ENCODE measurements around the gene CLCN4.

Gene CLCN4

GRCh38 chrX:10120331-10120730, 36.4 kb upstream of the CLCN4 start:
- DNase-seq (ENCODE audit: low spot score in 2 of 2) (no peak), ATAC-seq (ENCODE audit: low read depth) (no peak)
- peaks cover 38% of the 10 kb centered on the region for H3K4me1 Mint-ChIP-seq
- H3K27me3 Mint-ChIP-seq = no peaks in the 10 kb centered on the region
- no peak overlapping the region for H3K27ac Mint-ChIP-seq
- no peak overlapping the region for H3K4me3 Mint-ChIP-seq
- H3K36me3 Mint-ChIP-seq = peaks cover 22% of the 10 kb centered on the region
- H3K9me3 Mint-ChIP-seq = peaks cover 1% of the 10 kb centered on the region

DNA sequence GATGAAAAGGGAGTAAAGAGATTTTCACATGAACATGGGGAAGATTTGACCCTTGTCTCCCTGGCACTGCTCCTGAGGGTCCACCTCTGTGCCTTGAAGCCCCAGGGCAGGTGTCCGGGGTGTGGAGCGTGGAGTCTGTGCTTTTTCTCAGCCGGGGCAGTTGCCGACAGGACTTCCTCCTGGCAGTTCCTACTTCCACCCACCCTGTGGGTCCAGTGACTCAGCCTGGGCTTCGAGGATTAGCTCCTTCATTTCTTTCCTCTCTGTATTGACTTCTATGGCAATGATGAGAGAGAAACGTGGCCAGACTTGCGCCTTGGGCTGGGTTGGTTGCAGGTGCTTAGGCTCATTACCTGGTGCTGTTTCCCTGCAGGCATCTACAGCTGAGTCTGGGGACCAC, 35.9 kb upstream of the CLCN4 start:
- Mint-ChIP-seq H3K4me1 (peaks cover 38% of the 10 kb centered on the region), H3K27ac (no peak overlapping the region), H3K4me3 (peak overlapping the region; percentile 68), H3K9me3 (peaks cover 1% of the 10 kb centered on the region), H3K36me3 (peaks cover 21% of the 10 kb centered on the region), H3K27me3 (no peaks in the 10 kb centered on the region)
- ATAC-seq (ENCODE audit: low read depth) (no peak), DNase-seq (ENCODE audit: low spot score in 2 of 2) (no peak)

- peaks cover 20% of the 10 kb centered on the region for H3K36me3 Mint-ChIP-seq
- peak overlapping the region; percentile 68 for H3K4me3 Mint-ChIP-seq
- DNase-seq (ENCODE audit: low spot score in 2 of 2) = peak in 1 of 2 donors; percentile 48
- no peak overlapping the region for H3K27ac Mint-ChIP-seq
- no peaks in the 10 kb centered on the region for H3K27me3 Mint-ChIP-seq
- peaks cover 1% of the 10 kb centered on the region for H3K9me3 Mint-ChIP-seq
- peak; percentile 90 for ATAC-seq (ENCODE audit: low read depth)
- peaks cover 34% of the 10 kb centered on the region for H3K4me1 Mint-ChIP-seq
These were observed 35.0 kb upstream of the CLCN4 start for GRCh38 chrX:10121787-10122186.

DNA sequence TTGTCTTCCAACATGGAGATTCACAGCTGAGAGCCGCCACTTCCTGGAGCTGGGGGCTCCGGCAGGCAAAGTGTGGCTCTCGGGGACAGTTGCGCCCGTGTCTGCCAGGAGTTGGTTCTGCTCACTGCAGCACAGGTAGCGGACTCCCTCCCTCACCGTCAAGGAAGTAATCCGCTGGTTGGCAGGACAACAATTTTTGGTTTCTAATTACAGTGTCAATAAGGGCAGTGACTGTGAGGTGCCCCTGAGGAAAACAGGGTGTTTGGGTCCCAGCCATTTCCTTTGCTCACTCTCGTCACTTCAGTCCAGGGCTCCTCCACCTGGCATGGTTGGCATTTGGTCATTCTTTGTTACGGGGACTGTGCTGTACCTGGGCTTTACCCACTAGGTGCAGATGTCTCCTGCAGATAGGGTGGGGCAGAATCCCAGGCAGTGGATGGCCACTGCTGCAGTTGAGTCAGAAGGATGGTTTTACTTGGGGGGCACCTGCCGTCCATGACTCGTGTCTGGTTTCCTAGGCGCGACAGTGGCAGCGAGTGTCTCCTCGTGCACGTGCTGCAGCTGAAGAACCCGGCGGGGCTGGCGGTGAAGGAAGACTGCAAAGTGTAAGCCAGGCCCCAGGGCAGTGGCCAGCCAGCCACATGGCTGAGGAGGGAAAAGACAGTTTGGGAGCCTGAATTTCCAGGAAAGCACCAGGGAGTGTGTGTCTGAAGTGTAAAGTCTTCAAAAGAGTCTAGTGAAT, 32.1 kb upstream of the CLCN4 start:
- H3K4me3 Mint-ChIP-seq = no peak overlapping the region
- no peaks in the 10 kb centered on the region for H3K27me3 Mint-ChIP-seq
- H3K27ac Mint-ChIP-seq = no peak overlapping the region
- ATAC-seq (ENCODE audit: low read depth) (no peak), DNase-seq (ENCODE audit: low spot score in 2 of 2) (no peak)
- no peaks in the 10 kb centered on the region for H3K9me3 Mint-ChIP-seq
- peaks cover 20% of the 10 kb centered on the region for H3K4me1 Mint-ChIP-seq
- H3K36me3 Mint-ChIP-seq = peaks cover 18% of the 10 kb centered on the region

GRCh38 chrX:10125248-10125615, 31.5 kb upstream of the CLCN4 start:
- no peak for ATAC-seq (ENCODE audit: low read depth)
- H3K36me3 Mint-ChIP-seq = peaks cover 18% of the 10 kb centered on the region
- no peaks in the 10 kb centered on the region for H3K27me3 Mint-ChIP-seq
- no peak overlapping the region for H3K4me3 Mint-ChIP-seq
- no peak overlapping the region for H3K27ac Mint-ChIP-seq
- no peaks in the 10 kb centered on the region for H3K9me3 Mint-ChIP-seq
- H3K4me1 Mint-ChIP-seq = peaks cover 20% of the 10 kb centered on the region
- no peak for DNase-seq (ENCODE audit: low spot score in 2 of 2)

- Mint-ChIP-seq H3K9me3 (no peaks in the 10 kb centered on the region), H3K4me3 (no peak overlapping the region), H3K27me3 (no peaks in the 10 kb centered on the region), H3K27ac (no peak overlapping the region), H3K4me1 (peaks cover 13% of the 10 kb centered on the region), H3K36me3 (peaks cover 14% of the 10 kb centered on the region)
- DNase-seq (ENCODE audit: low spot score in 2 of 2) (no peak), ATAC-seq (ENCODE audit: low read depth) (no peak)
These were observed 30.7 kb upstream of the CLCN4 start for GRCh38 chrX:10126044-10126443.

- H3K9me3 Mint-ChIP-seq = no peaks in the 10 kb centered on the region
- H3K4me3 Mint-ChIP-seq = no peak overlapping the region
- no peaks in the 10 kb centered on the region for H3K27me3 Mint-ChIP-seq
- DNase-seq (ENCODE audit: low spot score in 2 of 2) (no peak), ATAC-seq (ENCODE audit: low read depth) (no peak)
- peaks cover 16% of the 10 kb centered on the region for H3K36me3 Mint-ChIP-seq
- peaks cover 5% of the 10 kb centered on the region for H3K4me1 Mint-ChIP-seq
- no peak overlapping the region for H3K27ac Mint-ChIP-seq
These were observed 29.9 kb upstream of the CLCN4 start for GRCh38 chrX:10126834-10127233.

DNA sequence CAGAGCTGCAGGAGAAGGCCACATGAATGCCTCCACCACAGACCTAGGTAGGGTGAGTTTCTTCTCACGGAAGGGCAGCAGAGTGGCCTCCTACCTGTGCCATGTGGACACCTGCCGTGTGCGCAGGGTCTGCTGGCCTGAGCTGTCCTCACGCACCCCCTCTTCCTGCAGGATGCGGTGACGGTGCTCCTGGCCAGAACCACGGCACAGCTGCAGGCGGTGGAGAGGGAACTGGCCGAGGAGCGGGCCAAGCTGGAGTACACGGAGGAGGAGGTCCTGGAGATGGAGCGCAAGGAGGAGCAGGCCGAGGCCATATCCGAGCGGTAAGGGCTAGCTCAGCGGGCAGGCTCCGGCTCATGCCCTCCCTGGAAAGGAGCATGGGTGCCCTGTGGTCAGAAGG, 28.4 kb upstream of the CLCN4 start:
- H3K36me3 Mint-ChIP-seq = peaks cover 20% of the 10 kb centered on the region
- no peaks in the 10 kb centered on the region for H3K9me3 Mint-ChIP-seq
- no peak overlapping the region for H3K4me3 Mint-ChIP-seq
- no peaks in the 10 kb centered on the region for H3K27me3 Mint-ChIP-seq
- H3K4me1 Mint-ChIP-seq = no peaks in the 10 kb centered on the region
- DNase-seq (ENCODE audit: low spot score in 2 of 2) = no peak
- ATAC-seq (ENCODE audit: low read depth) = no peak
- H3K27ac Mint-ChIP-seq = no peak overlapping the region

GRCh38 chrX:10129229-10129628, 27.5 kb upstream of the CLCN4 start:
- no peak for ATAC-seq (ENCODE audit: low read depth)
- H3K4me1 Mint-ChIP-seq = no peaks in the 10 kb centered on the region
- DNase-seq (ENCODE audit: low spot score in 2 of 2) = no peak
- peaks cover 24% of the 10 kb centered on the region for H3K36me3 Mint-ChIP-seq
- no peak overlapping the region for H3K27ac Mint-ChIP-seq
- H3K9me3 Mint-ChIP-seq = no peaks in the 10 kb centered on the region
- H3K4me3 Mint-ChIP-seq = no peak overlapping the region
- no peaks in the 10 kb centered on the region for H3K27me3 Mint-ChIP-seq

DNA sequence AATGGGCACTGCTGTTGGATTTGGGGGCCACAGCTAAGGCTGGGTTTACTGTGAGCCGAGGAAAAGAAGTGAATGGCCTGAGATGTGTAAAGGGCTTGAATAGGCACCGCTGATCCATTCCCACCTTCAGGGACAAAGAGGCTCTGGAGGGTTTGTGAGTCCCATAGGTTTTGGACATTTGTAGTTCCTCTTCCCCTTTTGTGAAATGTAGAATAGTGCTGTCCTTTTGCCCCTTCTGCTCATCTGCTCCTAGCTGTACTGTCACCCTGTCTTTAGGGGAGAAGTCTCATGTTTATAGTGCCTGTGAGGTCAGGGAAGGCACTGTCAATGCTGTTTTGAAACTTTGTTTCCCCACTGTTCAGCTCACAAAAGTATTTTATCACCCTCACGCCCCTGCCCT, 26.4 kb upstream of the CLCN4 start:
- DNase-seq (ENCODE audit: low spot score in 2 of 2) (no peak), ATAC-seq (ENCODE audit: low read depth) (no peak)
- H3K27ac Mint-ChIP-seq = no peak overlapping the region
- no peaks in the 10 kb centered on the region for H3K9me3 Mint-ChIP-seq
- no peaks in the 10 kb centered on the region for H3K27me3 Mint-ChIP-seq
- no peak overlapping the region for H3K4me3 Mint-ChIP-seq
- H3K4me1 Mint-ChIP-seq = no peaks in the 10 kb centered on the region
- peaks cover 18% of the 10 kb centered on the region for H3K36me3 Mint-ChIP-seq

GRCh38 chrX:10133980-10134676, 22.6 kb upstream of the CLCN4 start:
- H3K36me3 Mint-ChIP-seq = peaks cover 10% of the 10 kb centered on the region
- no peak overlapping the region for H3K4me3 Mint-ChIP-seq
- DNase-seq (ENCODE audit: low spot score in 2 of 2) (no peak), ATAC-seq (ENCODE audit: low read depth) (no peak)
- no peak overlapping the region for H3K27ac Mint-ChIP-seq
- H3K27me3 Mint-ChIP-seq = no peaks in the 10 kb centered on the region
- H3K9me3 Mint-ChIP-seq = no peaks in the 10 kb centered on the region
- no peaks in the 10 kb centered on the region for H3K4me1 Mint-ChIP-seq

- DNase-seq (ENCODE audit: low spot score in 2 of 2) (no peak), ATAC-seq (ENCODE audit: low read depth) (no peak)
- H3K9me3 Mint-ChIP-seq = no peaks in the 10 kb centered on the region
- H3K4me3 Mint-ChIP-seq = no peak overlapping the region
- H3K27me3 Mint-ChIP-seq = no peaks in the 10 kb centered on the region
- no peak overlapping the region for H3K27ac Mint-ChIP-seq
- peaks cover 13% of the 10 kb centered on the region for H3K36me3 Mint-ChIP-seq
- no peaks in the 10 kb centered on the region for H3K4me1 Mint-ChIP-seq
These were observed 21.9 kb upstream of the CLCN4 start for GRCh38 chrX:10134921-10135320.

DNA sequence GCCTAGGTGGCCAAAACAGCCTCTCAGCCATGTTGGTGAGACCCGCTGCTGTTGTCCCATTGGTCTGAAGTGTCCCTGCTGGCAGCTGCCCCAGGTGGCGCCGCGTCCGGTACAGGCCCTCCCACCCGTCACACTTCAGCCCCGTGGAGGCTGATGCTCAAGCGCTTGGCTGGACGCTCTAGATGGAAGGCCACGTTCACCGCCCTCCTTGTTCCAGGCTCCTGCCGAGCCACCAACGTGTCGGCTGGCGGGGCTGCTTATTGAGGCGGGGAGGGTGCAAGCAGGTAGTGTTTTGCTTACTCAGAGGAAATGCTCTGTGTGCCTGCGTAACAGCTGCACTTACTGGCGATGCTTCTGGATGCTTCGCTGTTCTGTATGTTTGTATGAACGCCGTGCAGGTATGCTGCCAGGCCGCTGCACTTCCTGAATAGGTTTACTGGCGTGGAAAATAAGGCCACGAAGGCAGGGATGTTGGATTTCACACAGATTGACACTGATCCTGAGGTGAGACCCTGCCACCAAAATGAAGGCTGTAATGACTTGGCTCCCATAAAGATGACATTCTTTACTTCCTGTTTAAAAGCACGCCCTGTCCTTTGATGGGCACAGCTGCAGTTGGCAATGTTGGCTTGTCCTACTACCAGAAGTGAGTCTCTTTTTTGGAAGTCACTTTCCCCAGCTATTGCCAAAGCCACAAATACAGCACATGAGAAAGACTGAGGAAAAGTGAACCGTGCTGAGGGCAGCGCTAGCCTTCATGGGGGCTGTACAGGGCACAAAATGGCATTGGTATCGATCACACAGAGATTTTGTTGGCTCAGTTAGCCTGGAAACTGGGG, 21.0 kb upstream of the CLCN4 start:
- no peak for DNase-seq (ENCODE audit: low spot score in 2 of 2)
- Mint-ChIP-seq H3K27ac (no peak overlapping the region), H3K27me3 (no peaks in the 10 kb centered on the region), H3K4me3 (no peak overlapping the region), H3K36me3 (peaks cover 14% of the 10 kb centered on the region), H3K9me3 (no peaks in the 10 kb centered on the region), H3K4me1 (no peaks in the 10 kb centered on the region)
- ATAC-seq (ENCODE audit: low read depth) = no peak

- Mint-ChIP-seq H3K36me3 (peaks cover 13% of the 10 kb centered on the region), H3K9me3 (no peaks in the 10 kb centered on the region), H3K27ac (no peak overlapping the region), H3K4me1 (peaks cover 4% of the 10 kb centered on the region), H3K27me3 (no peaks in the 10 kb centered on the region), H3K4me3 (no peak overlapping the region)
- DNase-seq (ENCODE audit: low spot score in 2 of 2) = no peak
- no peak for ATAC-seq (ENCODE audit: low read depth)
These were observed 18.0 kb upstream of the CLCN4 start for GRCh38 chrX:10138726-10139125.
